Measurements from ENCODE around the gene TTC9.

DNA sequence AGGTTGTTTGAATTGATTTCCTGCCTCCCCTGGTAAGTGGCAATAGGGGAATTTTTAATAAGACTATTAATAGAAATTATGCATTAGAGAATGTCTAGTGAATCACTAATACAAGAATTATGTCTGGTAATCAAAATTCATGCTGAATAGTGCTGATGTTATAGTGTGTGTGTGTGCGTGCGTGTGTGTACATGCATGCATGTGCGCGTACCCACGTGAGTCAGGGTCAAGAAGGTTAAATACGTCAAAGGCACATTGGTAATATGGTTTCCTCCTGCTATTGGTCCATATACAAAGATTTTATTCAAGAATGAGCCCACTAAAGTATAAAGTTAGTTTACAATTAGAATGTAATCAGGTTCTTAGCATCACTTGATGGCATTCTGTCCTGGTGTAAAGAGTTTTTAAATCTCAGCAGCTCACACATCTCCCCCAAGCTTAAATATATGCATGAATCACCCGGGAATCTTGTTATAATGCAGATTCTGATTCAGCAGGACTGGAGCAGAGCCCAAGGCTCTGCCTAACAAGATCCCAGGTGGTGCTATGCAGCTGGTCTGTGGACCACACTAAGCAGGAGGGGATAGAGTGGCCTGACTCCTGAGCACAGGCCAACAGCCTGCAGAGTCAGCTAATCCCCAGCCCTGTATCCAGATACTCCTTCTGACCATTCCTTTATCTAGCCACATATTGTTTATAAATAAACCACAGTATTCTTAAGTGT lies 43.9 kb downstream of the TTC9 start:
- TF ChIP-seq BHLHE40 (IDR thresholded peaks at IDR 0.05; ENCODE audit: low read depth, low read length) (no peak), JUN (IDR thresholded peaks at IDR 0.05) (no peak), EP300 (IDR thresholded peaks at IDR 0.05) (no peak), CHD4 (IDR thresholded peaks at IDR 0.05; ENCODE audit: borderline replicate concordance) (no peak)
- TF ChIP-seq, protein P1, sequence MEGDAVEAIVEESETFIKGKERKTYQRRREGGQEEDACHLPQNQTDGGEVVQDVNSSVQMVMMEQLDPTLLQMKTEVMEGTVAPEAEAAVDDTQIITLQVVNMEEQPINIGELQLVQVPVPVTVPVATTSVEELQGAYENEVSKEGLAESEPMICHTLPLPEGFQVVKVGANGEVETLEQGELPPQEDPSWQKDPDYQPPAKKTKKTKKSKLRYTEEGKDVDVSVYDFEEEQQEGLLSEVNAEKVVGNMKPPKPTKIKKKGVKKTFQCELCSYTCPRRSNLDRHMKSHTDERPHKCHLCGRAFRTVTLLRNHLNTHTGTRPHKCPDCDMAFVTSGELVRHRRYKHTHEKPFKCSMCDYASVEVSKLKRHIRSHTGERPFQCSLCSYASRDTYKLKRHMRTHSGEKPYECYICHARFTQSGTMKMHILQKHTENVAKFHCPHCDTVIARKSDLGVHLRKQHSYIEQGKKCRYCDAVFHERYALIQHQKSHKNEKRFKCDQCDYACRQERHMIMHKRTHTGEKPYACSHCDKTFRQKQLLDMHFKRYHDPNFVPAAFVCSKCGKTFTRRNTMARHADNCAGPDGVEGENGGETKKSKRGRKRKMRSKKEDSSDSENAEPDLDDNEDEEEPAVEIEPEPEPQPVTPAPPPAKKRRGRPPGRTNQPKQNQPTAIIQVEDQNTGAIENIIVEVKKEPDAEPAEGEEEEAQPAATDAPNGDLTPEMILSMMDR (IDR thresholded peaks at IDR 0.05): no peak
- TF ChIP-seq, protein P2, sequence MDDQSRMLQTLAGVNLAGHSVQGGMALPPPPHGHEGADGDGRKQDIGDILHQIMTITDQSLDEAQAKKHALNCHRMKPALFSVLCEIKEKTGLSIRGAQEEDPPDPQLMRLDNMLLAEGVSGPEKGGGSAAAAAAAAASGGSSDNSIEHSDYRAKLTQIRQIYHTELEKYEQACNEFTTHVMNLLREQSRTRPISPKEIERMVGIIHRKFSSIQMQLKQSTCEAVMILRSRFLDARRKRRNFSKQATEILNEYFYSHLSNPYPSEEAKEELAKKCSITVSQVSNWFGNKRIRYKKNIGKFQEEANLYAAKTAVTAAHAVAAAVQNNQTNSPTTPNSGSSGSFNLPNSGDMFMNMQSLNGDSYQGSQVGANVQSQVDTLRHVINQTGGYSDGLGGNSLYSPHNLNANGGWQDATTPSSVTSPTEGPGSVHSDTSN (IDR thresholded peaks at IDR 0.05): no peak
- TF ChIP-seq, protein P3, sequence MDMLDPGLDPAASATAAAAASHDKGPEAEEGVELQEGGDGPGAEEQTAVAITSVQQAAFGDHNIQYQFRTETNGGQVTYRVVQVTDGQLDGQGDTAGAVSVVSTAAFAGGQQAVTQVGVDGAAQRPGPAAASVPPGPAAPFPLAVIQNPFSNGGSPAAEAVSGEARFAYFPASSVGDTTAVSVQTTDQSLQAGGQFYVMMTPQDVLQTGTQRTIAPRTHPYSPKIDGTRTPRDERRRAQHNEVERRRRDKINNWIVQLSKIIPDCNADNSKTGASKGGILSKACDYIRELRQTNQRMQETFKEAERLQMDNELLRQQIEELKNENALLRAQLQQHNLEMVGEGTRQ (IDR thresholded peaks at IDR 0.05): no peak
